Heart right ventricle (tissue), 16 donors: ENCODE data around the gene LASP1. TPM values are rescaled to one million over a fixed set of nuclear protein-coding genes. Genes with fewer than 3 reads are reported as not detected.

Experiments
- ATAC-seq, 8 donors: fragments of 200-7000 bp; cut with Tn5 transposase; one replicate each; pipeline ENCODE4 v1.9.1; 2020; ENCODE audit warnings: mild to moderate bottlenecking in 8 of 8, moderate library complexity in 8 of 8, moderate number of reproducible peaks in 1 of 8
- DNase-seq, 2 donors: peaks; one replicate each; pipeline ENCODE4 v3.0.0-alpha.2; 2020
- H3K27ac ChIP-seq, 10 donors: fragments of 200-600 bp; sonication (generic) in 2 of 10; one replicate each; pipeline versions ENCODE4 v1.5.0 to v1.8.0; 2020 to 2022; ENCODE audit warnings: mild to moderate bottlenecking in 3 of 10
- H3K27me3 ChIP-seq, 7 donors: fragments of 200-600 bp; one replicate each; pipeline ENCODE4 v1.8.0; 2021 to 2022; ENCODE audit warnings: mild to moderate bottlenecking in 2 of 7
- H3K36me3 ChIP-seq, 9 donors: fragments of 200-600 bp; sonication (generic) in 1 of 9; one replicate each; pipeline versions ENCODE4 v1.5.0 to v1.8.0; 2020 to 2022; ENCODE audit warnings: mild to moderate bottlenecking in 2 of 9
- H3K4me1 ChIP-seq, 9 donors: fragments of 200-600 bp; sonication (generic) in 1 of 9; one replicate each; pipeline versions ENCODE4 v1.5.0 to v1.8.0; 2020 to 2022; ENCODE audit warnings: mild to moderate bottlenecking in 4 of 9
- H3K4me3 ChIP-seq, 10 donors: fragments of 200-600 bp; sonication (generic) in 2 of 10; one replicate each; pipeline versions ENCODE4 v1.5.0 to v1.8.0; 2020 to 2022; ENCODE audit warnings: mild to moderate bottlenecking in 7 of 10, moderate library complexity in 2 of 10
- H3K9me3 ChIP-seq, 11 donors: fragments of 200-600 bp in 10 of 11; sonication (generic) in 2 of 11; one replicate each; pipeline versions ENCODE4 v1.5.0 to v1.8.0; 2013 to 2022; ENCODE audit warnings: mild to moderate bottlenecking in 2 of 11, control low read depth in 1 of 11, moderate library complexity in 1 of 11
- CTCF ChIP-seq, 9 donors: fragments of 200-600 bp; sonication (generic) in 2 of 9; IDR thresholded peaks; one replicate each; pipeline versions ENCODE4 v1.5.0 to v1.8.0; 2021 to 2022; ENCODE audit warnings: antibody characterized with exemption in 9 of 9, mild to moderate bottlenecking in 5 of 9, moderate library complexity in 1 of 9
- WGBS, 2 donors: extraction: QIAGEN DNeasy Blood & Tissue Kit; methylation state at CpG; one replicate each; pipeline ENCODE4 v1.1.7; 2013; ENCODE audit warnings: inconsistent platforms in 1 of 2; 5-methylcytosine and 5-hydroxymethylcytosine counted together
- intact Hi-C, 10 donors: fragments of 100-400 bp; cut with DNase I; formaldehyde crosslinking; loops; one replicate each; pipeline versions ENCODE4 v1.11.1 to v1.14.2; 2022
- polyA plus RNA-seq, 2 donors: library from polyadenylated mRNA; stranded (reverse); fragments of 200-250 nt; gene quantifications; one replicate each; pipeline ENCODE4 v1.2.3, GENCODE V29; 2013
- total RNA-seq, 10 donors: library from RNA; stranded (reverse); fragmentation: NEBNext Ultra II Directional in 3 of 10; extraction: Animal tissue kit (Norgen Biotek cat#: 25700) in 3 of 10; gene quantifications; one replicate each; pipeline versions ENCODE4 v1.2.1 to v1.2.4, GENCODE V29; 2021 to 2023
- donor health status: Arrhythmogenic right ventricular cardiomyopathy.
- donor health status: ischemic (EF 13 %, LVEDD 7.1; RV severe dilation, severe dysfunction).
- donor health status: healthy with polysubstance abuse.
- donor health status: DM: no; HTN: yes; CAD: no.
- donor health status: DM: no; HTN: no; CAD: no.
- donor health status: ischemic (EF 25% LVEDD 6.9; RV normal size, moderate dysfunction).
- donor health status: ischemic (EF 25% LVEDD 5.7; RV mildly dilated, moderate dysfunction).
- donor health status: healthy.
- donor health status: DM: yes; HTN: yes; CAD: no.
- donor health status: Ischemic cardiomyopathy.
- donor health status: ischemic (EF 35%, LVEDD 5.7; RV mildly dilated, moderate dysfunction).
- donor health status: nonischemic (EF 11% LVEDD 7.7; RV severe dilation, severe dysfunction).
- donor health status: DM: yes; HTN: yes; CAD: no.
- donor health status: PGD.
- donor health status: ischemic (EF 29% LVEDD 5.4; RV normal size, mild dysfunction).
- donor health status: nonischemic (EF 23%, LVEDD 6.1; RV moderate dilation, normal function).

LASP1 gene
- total and polyA plus RNA-seq, 12 donors = 19.5 to 56.9 (median 23.0) TPM

- Histone ChIP-seq H3K9me3 (no peaks in the 10 kb centered on the region), H3K4me1 (peaks cover 9 to 42% (median 34%) of the 10 kb centered on the region in 9 donors), H3K36me3 (peaks cover 0 to 10% (median 0%) of the 10 kb centered on the region in 9 donors), H3K27ac (peak overlapping the region; percentile 85 to 99 (median 95)), H3K27me3 (no peaks in the 10 kb centered on the region), H3K4me3 (peak overlapping the region; percentile 75 to 99 (median 94))
- 15 to 20% methylated on average over 25 of the region's 25 CpGs for WGBS, 2 donors
- intact Hi-C loops = loop anchor here in 2 of 10 donors (2.0 to 5.0 kb wide), 2 partner anchors 54 to 99 kb away; partner anchors contain the start of gene FBXO47 (in 1 of the 2)
- TF ChIP-seq CTCF (IDR thresholded peaks at IDR 0.05) = no peak
- ATAC-seq (peak in 6 of 8 donors; percentile 1 to 27 (median 5)), DNase-seq (peak; percentile 67 to 72)
These were observed 1.7 kb upstream of the LASP1 start for GRCh38 chr17:38867968-38868816.

GRCh38 chr17:38868817-38869525 lies 887 bp upstream of the LASP1 start:
- H3K9me3 ChIP-seq = no peaks in the 10 kb centered on the region
- intact Hi-C loops = loop anchor here in 2 of 10 donors (2.0 to 5.0 kb wide), 2 partner anchors 53 to 98 kb away; partner anchors contain the start of gene FBXO47 (in 1 of the 2)
- ATAC-seq (peak; percentile 72 to 87 (median 80)), DNase-seq (peak; percentile 85 to 92)
- no peaks in the 10 kb centered on the region for H3K27me3 ChIP-seq
- peak in 4 of 9 donors; percentile 7 to 53 (median 47) for TF ChIP-seq CTCF (IDR thresholded peaks at IDR 0.05)
- H3K36me3 ChIP-seq = peaks cover 0 to 16% (median 0%) of the 10 kb centered on the region in 9 donors
- peaks cover 14 to 50% (median 41%) of the 10 kb centered on the region in 9 donors for H3K4me1 ChIP-seq
- peak overlapping the region; percentile 75 to 99 (median 94) for H3K4me3 ChIP-seq
- WGBS, 2 donors = 1 to 2% methylated on average over 26 of the region's 26 CpGs
- H3K27ac ChIP-seq = peak overlapping the region; percentile 85 to 99 (median 95)

GRCh38 chr17:38870259-38871165 lies 654 bp downstream of the LASP1 start:
- peak; percentile 74 to 76 for DNase-seq
- intact Hi-C loops = loop anchor here in 7 of 10 donors (2.0 to 10.0 kb wide), 7 partner anchors 37 to 284 kb away; partner anchors contain the start of genes PLXDC1 (in 3 of the 7) and FBXO47 (in 2 of the 7)
- ATAC-seq = peak; percentile 49 to 71 (median 67)
- Histone ChIP-seq H3K9me3 (no peaks in the 10 kb centered on the region), H3K4me1 (peaks cover 27 to 66% (median 57%) of the 10 kb centered on the region in 9 donors), H3K27ac (peak overlapping the region; percentile 85 to 99 (median 95)), H3K36me3 (peaks cover 0 to 19% (median 0%) of the 10 kb centered on the region in 9 donors), H3K27me3 (no peaks in the 10 kb centered on the region), H3K4me3 (peak overlapping the region; percentile 75 to 99 (median 94))
- TF ChIP-seq CTCF (IDR thresholded peaks at IDR 0.05) = no peak
- WGBS, 2 donors = 1% methylated on average over 47 to 51 of the region's 56 CpGs
